Sigmoid colon (tissue), 4 donors: ENCODE data around the gene GNAQ.
"Not testable (repeated sequence)": the region's sequence is repeated elsewhere in the genome, so short reads cannot be mapped to it uniquely, and the experiment has no call there.

Experiments
- CTCF ChIP-seq, 4 experiments: fragments of 450-650 bp in 3 of 4; fragments of 200-600 bp in 1 of 4; IDR thresholded peaks; one replicate each; pipeline ENCODE4 v1.5.1; 2016 to 2019; ENCODE audit warnings: antibody characterized with exemption in 4 of 4, mild to moderate bottlenecking in 3 of 4, moderate library complexity in 2 of 4
- EP300 ChIP-seq, 4 donors: sonication (generic); formaldehyde crosslinking; IDR thresholded peaks; one replicate each; pipeline ENCODE4 v1.6.1; 2017; ENCODE audit warnings: antibody characterized with exemption in 4 of 4
- POLR2A ChIP-seq, 2 donors: fragments of 450-650 bp; IDR thresholded peaks; one replicate each; pipeline ENCODE4 v1.6.1; 2016; ENCODE audit warnings: antibody characterized with exemption in 2 of 2, mild to moderate bottlenecking in 2 of 2, moderate library complexity in 2 of 2
- POLR2AphosphoS5 ChIP-seq, 4 donors: sonication (generic); formaldehyde crosslinking; IDR thresholded peaks; one replicate each; pipeline ENCODE4 v1.6.1; 2017; ENCODE audit warnings: antibody characterized with exemption in 4 of 4

GRCh38 chr9:77718298-77718640, 313.3 kb downstream of the GNAQ start:
- TF ChIP-seq POLR2A, CTCF, POLR2AphosphoS5, EP300 (IDR thresholded peaks at IDR 0.05): not testable (repeated sequence)
